Adrenal gland (tissue), 12 donors: ENCODE measurements around the gene NFS1. TPM values are rescaled to one million over a fixed set of nuclear protein-coding genes. Genes with fewer than 3 reads are reported as not detected.

Source experiments
- DNase-seq, 7 donors: peaks; one replicate each; pipeline ENCODE4 v3.0.0-alpha.2; 2019 to 2020
- H3K27ac ChIP-seq, 5 donors: fragments of 200-600 bp; sonication (generic) in 4 of 5; 1 replicate in 3 of 5; 2 replicates in 2 of 5; pipeline versions ENCODE4 v1.5.1 to v1.8.0; 2016 to 2020; ENCODE audit warnings: mild to moderate bottlenecking in 1 of 5
- H3K27me3 ChIP-seq: fragments of 200-600 bp; 2 replicates; pipeline ENCODE4 v1.8.0; 2021
- H3K36me3 ChIP-seq, 2 donors: fragments of 200-600 bp; replicated peaks in 1 of 2; 1 replicate in 1 of 2; 2 replicates in 1 of 2; pipeline versions ENCODE4 v1.5.1 to v1.8.0; 2018 to 2022
- H3K4me1 ChIP-seq, 2 donors: fragments of 200-600 bp; replicated peaks in 1 of 2; 1 replicate in 1 of 2; 2 replicates in 1 of 2; pipeline versions ENCODE4 v1.5.1 to v1.8.0; 2018 to 2021
- H3K4me3 ChIP-seq, 4 donors: fragments of 200-600 bp; sonication (generic) in 3 of 4; one replicate each; pipeline ENCODE4 v1.5.1; 2016 to 2018
- H3K9me3 ChIP-seq, 3 donors: fragments of 200-600 bp; sonication (generic) in 1 of 3; replicated peaks in 1 of 3; 1 replicate in 2 of 3; 2 replicates in 1 of 3; pipeline versions ENCODE4 v1.5.1 to v1.8.0; 2016 to 2021
- CTCF ChIP-seq, 6 experiments: fragments of 450-650 bp in 4 of 6; fragments of 200-600 bp in 2 of 6; sonication (generic) in 1 of 6; IDR thresholded peaks; 1 replicate in 5 of 6; 2 replicates in 1 of 6; pipeline versions ENCODE4 v1.5.1 to v1.8.0; 2016 to 2021; ENCODE audit warnings: antibody characterized with exemption in 6 of 6, mild to moderate bottlenecking in 2 of 6, moderate library complexity in 1 of 6
- POLR2A ChIP-seq, 2 donors: fragments of 450-650 bp; IDR thresholded peaks; one replicate each; pipeline ENCODE4 v1.6.1; 2017; ENCODE audit warnings: antibody characterized with exemption in 2 of 2, mild to moderate bottlenecking in 2 of 2, moderate library complexity in 1 of 2
- WGBS, 4 donors: extraction: QIAGEN DNeasy Blood & Tissue Kit in 2 of 4; methylation state at CpG; one replicate each; pipeline versions ENCODE4 v1.1.5 to v1.1.7; 2013 to 2017; 5-methylcytosine and 5-hydroxymethylcytosine counted together
- intact Hi-C, 2 donors: fragments of 100-400 bp; cut with DNase I; formaldehyde crosslinking; loops; one replicate each; pipeline versions ENCODE4 v1.14.1 to v1.15.0; 2022 to 2023
- polyA plus RNA-seq, 3 donors: library from polyadenylated mRNA; stranded (reverse); fragments of 200-250 nt in 2 of 3; fragments of 350-450 nt in 1 of 3; fragmentation: Illumina TruSeq in 1 of 3; extraction: RNeasy Lipid Tissue Mini Kit (QIAGEN cat#74804) in 1 of 3; gene quantifications; one replicate each; pipeline ENCODE4 v1.2.3, GENCODE V29; 2013 to 2014
- total RNA-seq, 9 donors: library from RNA; depleted of rRNA in 4 of 9; stranded (reverse); fragments of >200 nt in 4 of 9; fragments of 120-200 nt in 1 of 9; fragmentation: NEBNext Ultra II Directional in 1 of 9; extraction: Animal tissue kit (Norgen Biotek cat#: 25700) in 1 of 9; gene quantifications; one replicate each; pipeline versions ENCODE4 v1.1.0 to v1.2.4, GENCODE V29; 2013 to 2023
- donor health status: healthy with polysubstance abuse.
- donor health status: Bipolar disorder and iron deficiency.
- donor health status: DM: yes; HTN: yes; CAD: no.
- donor health status: DM: no; HTN: no; CAD: no.
- donor health status: DM: no; HTN: no; CAD: no.
- donor health status: DM: yes; HTN: yes; CAD: no.

Gene NFS1
- total and polyA plus RNA-seq, 12 donors, result 40.1 to 129 (median 104) TPM

- 93 to 99% (median 97%) methylated on average over 3 of the region's 3 CpGs for WGBS, 4 donors
- Histone ChIP-seq H3K4me1 (peaks cover 0 to 73% of the 10 kb centered on the region in 2 donors), H3K27ac (no peak overlapping the region), H3K9me3 (no peaks in the 10 kb centered on the region), H3K36me3 (peaks cover 0 to 29% of the 10 kb centered on the region in 2 donors), H3K27me3 (no peaks in the 10 kb centered on the region), H3K4me3 (no peak overlapping the region)
- intact Hi-C loops, result no loop called here
- no peak for DNase-seq
- TF ChIP-seq POLR2A (IDR thresholded peaks at IDR 0.05) (no peak), CTCF (IDR thresholded peaks at IDR 0.05) (no peak)
Observed at GRCh38 chr20:35653430-35653734, 45.8 kb downstream of the NFS1 start.

GRCh38 chr20:35652641-35653429 lies 46.3 kb downstream of the NFS1 start:
- Histone ChIP-seq H3K4me1 (peaks cover 0 to 68% of the 10 kb centered on the region in 2 donors), H3K4me3 (no peak overlapping the region), H3K9me3 (no peaks in the 10 kb centered on the region), H3K36me3 (peaks cover 0 to 29% of the 10 kb centered on the region in 2 donors), H3K27ac (no peak overlapping the region), H3K27me3 (no peaks in the 10 kb centered on the region)
- intact Hi-C loops, result no loop called here
- WGBS, 4 donors, result 94 to 98% (median 96%) methylated on average over 10 to 13 of the region's 13 CpGs
- no peak for DNase-seq
- TF ChIP-seq CTCF (IDR thresholded peaks at IDR 0.05) (no peak), POLR2A (IDR thresholded peaks at IDR 0.05) (no peak)

- Histone ChIP-seq H3K27ac (no peak overlapping the region), H3K4me1 (peaks cover 0 to 59% of the 10 kb centered on the region in 2 donors), H3K9me3 (no peaks in the 10 kb centered on the region), H3K36me3 (peaks cover 0 to 29% of the 10 kb centered on the region in 2 donors), H3K4me3 (no peak overlapping the region), H3K27me3 (no peaks in the 10 kb centered on the region)
- no peak for DNase-seq
- intact Hi-C loops, result no loop called here
- TF ChIP-seq POLR2A (IDR thresholded peaks at IDR 0.05), result no peak
- no peak for TF ChIP-seq CTCF (IDR thresholded peaks at IDR 0.05)
Observed at GRCh38 chr20:35651958-35652357, 47.2 kb downstream of the NFS1 start.

- no peaks in the 10 kb centered on the region for H3K9me3 ChIP-seq
- H3K27me3 ChIP-seq, result no peaks in the 10 kb centered on the region
- H3K4me3 ChIP-seq, result no peak overlapping the region
- H3K4me1 ChIP-seq, result peaks cover 0 to 46% of the 10 kb centered on the region in 2 donors
- peak overlapping the region in 1 of 5 donors; percentile 28 for H3K27ac ChIP-seq
- intact Hi-C loops, result no loop called here
- 71 to 84% (median 81%) methylated on average over 3 of the region's 3 CpGs for WGBS, 4 donors
- no peak for DNase-seq
- no peak for TF ChIP-seq POLR2A (IDR thresholded peaks at IDR 0.05)
- no peak for TF ChIP-seq CTCF (IDR thresholded peaks at IDR 0.05)
- peaks cover 0 to 29% of the 10 kb centered on the region in 2 donors for H3K36me3 ChIP-seq
Observed at GRCh38 chr20:35650632-35651031, 48.5 kb downstream of the NFS1 start.
